Spleen (tissue), 11 donors: ENCODE measurements around the gene PDCD1. TPM values are rescaled to one million over a fixed set of nuclear protein-coding genes. Genes with fewer than 3 reads are reported as not detected.
"Not testable (repeated sequence)": the region's sequence is repeated elsewhere in the genome, so short reads cannot be mapped to it uniquely, and the experiment has no call there.

Source experiments
- DNase-seq: peaks from one replicate; pipeline ENCODE4 v3.0.0-alpha.2; 2020
- H3K27ac ChIP-seq, 8 donors: fragments of 200-600 bp; sonication (generic) in 7 of 8; 1 replicate in 4 of 8; 2 replicates in 4 of 8; pipeline versions ENCODE4 v1.5.0 to v1.8.0; 2016 to 2021; ENCODE audit warnings: inconsistent platforms in 4 of 8, mild to moderate bottlenecking in 4 of 8, moderate library complexity in 1 of 8
- H3K27me3 ChIP-seq, 7 donors: fragments of 200-600 bp; sonication (generic) in 6 of 7; replicated peaks in 1 of 7; 1 replicate in 4 of 7; 2 replicates in 3 of 7; pipeline versions ENCODE4 v1.5.0 to v1.8.0; 2016 to 2021; ENCODE audit warnings: inconsistent platforms in 3 of 7, mild to moderate bottlenecking in 1 of 7
- H3K36me3 ChIP-seq, 6 donors: fragments of 200-600 bp; sonication (generic) in 5 of 6; 1 replicate in 4 of 6; 2 replicates in 2 of 6; pipeline versions ENCODE4 v1.5.0 to v1.8.0; 2016 to 2021; ENCODE audit warnings: inconsistent platforms in 2 of 6
- H3K4me1 ChIP-seq, 6 donors: fragments of 200-600 bp; sonication (generic) in 5 of 6; 1 replicate in 3 of 6; 2 replicates in 3 of 6; pipeline versions ENCODE4 v1.5.0 to v1.8.0; 2016 to 2021; ENCODE audit warnings: inconsistent platforms in 3 of 6
- H3K4me3 ChIP-seq, 8 donors: fragments of 200-600 bp; sonication (generic) in 7 of 8; 1 replicate in 4 of 8; 2 replicates in 4 of 8; pipeline versions ENCODE4 v1.5.0 to v1.8.0; 2016 to 2021; ENCODE audit warnings: inconsistent platforms in 4 of 8, mild to moderate bottlenecking in 4 of 8, moderate library complexity in 2 of 8
- H3K9me3 ChIP-seq, 8 donors: fragments of 200-600 bp; sonication (generic) in 7 of 8; 1 replicate in 4 of 8; 2 replicates in 4 of 8; pipeline versions ENCODE4 v1.5.0 to v1.8.0; 2016 to 2021; ENCODE audit warnings: inconsistent platforms in 4 of 8
- CTCF ChIP-seq, 11 experiments: fragments of 200-600 bp in 7 of 11; fragments of 450-650 bp in 4 of 11; sonication (generic) in 4 of 11; IDR thresholded peaks in 8 of 11; conservative IDR thresholded peaks in 3 of 11; 1 replicate in 7 of 11; 2 replicates in 4 of 11; pipeline versions ENCODE4 v1.4.0 to v1.8.0; 2016 to 2021; ENCODE audit warnings: antibody characterized with exemption in 11 of 11, inconsistent platforms in 4 of 11, mild to moderate bottlenecking in 1 of 11
- POLR2A ChIP-seq, 3 donors: fragments of 450-650 bp; IDR thresholded peaks; one replicate each; pipeline ENCODE4 v1.5.1; 2017; ENCODE audit warnings: antibody characterized with exemption in 3 of 3, mild to moderate bottlenecking in 1 of 3
- POLR2AphosphoS5 ChIP-seq, 3 donors: sonication (generic); formaldehyde crosslinking; IDR thresholded peaks; one replicate each; pipeline ENCODE4 v1.5.1; 2017; ENCODE audit warnings: antibody characterized with exemption in 3 of 3
- WGBS, 5 donors: extraction: QIAGEN DNeasy Blood & Tissue Kit in 3 of 5; methylation state at CpG; one replicate each; pipeline versions ENCODE4 v1.1.5 to v1.1.7; 2013 to 2018; 5-methylcytosine and 5-hydroxymethylcytosine counted together
- intact Hi-C: fragments of 100-400 bp; cut with DNase I; formaldehyde crosslinking; loops from one replicate; pipeline ENCODE4 v1.15.0; 2023; ENCODE audit warnings: low total_unique reads
- polyA plus RNA-seq, 3 donors: library from polyadenylated mRNA; stranded (reverse); fragments of 200-250 nt; gene quantifications; one replicate each; pipeline ENCODE4 v1.2.1, GENCODE V29; 2013
- total RNA-seq, 7 donors: library from RNA; depleted of rRNA in 3 of 7; stranded (reverse); fragments of >200 nt in 3 of 7; fragmentation: NEBNext Ultra II Directional in 4 of 7; extraction: Animal tissue kit (Norgen Biotek cat#: 25700) in 4 of 7; gene quantifications; one replicate each; pipeline versions ENCODE4 v1.1.0 to v1.2.1, GENCODE V29; 2016 to 2021
- donor health status: healthy with polysubstance abuse.
- donor health status: DM: no; HTN: no; CAD: no; lungs with moderate emphysema.
- donor health status: DM: no; HTN: no; CAD: no.
- donor health status: Bipolar disorder and iron deficiency.
- donor health status: healthy.
- donor health status: DM: no; HTN: no; CAD: no.
- donor health status: DM: yes; HTN: yes; CAD: no.

PDCD1 gene
- total and polyA plus RNA-seq, 10 donors = 2.7 to 7.9 (median 5.3) TPM

DNA sequence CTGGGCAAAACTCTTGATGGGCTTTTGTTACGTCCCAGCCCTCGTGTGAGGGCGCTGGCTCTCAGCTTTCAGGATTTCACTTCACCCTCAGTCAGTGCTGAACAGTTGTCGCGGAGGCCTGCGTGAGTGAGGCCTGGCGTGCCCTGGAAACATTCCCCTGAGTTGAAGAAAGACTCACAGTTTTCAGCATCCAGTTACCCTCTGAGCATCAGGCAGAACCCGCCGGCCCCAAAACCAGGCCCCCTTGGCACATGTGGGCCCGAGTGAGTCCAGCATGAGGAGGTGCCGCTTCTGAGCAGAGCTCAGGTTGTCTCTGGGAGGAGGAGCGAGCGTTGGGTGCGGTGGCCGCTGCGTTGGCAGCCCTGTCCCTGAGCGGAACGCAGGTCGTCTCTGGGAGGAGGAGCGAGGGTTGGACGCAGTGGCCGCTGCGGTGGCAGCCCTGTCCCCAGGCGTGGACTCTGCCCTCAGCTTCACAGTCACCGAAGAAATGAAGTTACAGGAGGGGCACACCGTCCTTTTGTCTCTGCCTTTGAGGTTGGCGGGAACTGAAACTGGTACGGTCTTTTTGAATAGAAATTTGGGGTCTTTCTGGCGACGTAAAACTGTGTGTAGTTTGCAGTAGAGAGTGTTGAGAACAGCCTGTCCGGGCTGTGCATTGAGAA lies 49.8 kb downstream of the PDCD1 start, which contains the start of gene NEU4:
Gene NEU4 (plus strand): TSS at position 473 of the 662 bp plus-strand sequence. CDS start 5,292 bp downstream, outside the sequence.
- peaks cover 0 to 50% (median 10%) of the 10 kb centered on the region in 7 donors for H3K27me3 ChIP-seq
- H3K27ac ChIP-seq = peak within 1 kb of the TSS in 1 of 8 donors; percentile 22
- H3K4me1 ChIP-seq = peaks cover 10 to 21% (median 12%) of the 10 kb centered on the region in 6 donors
- 84 to 92% (median 88%) methylated on average over 31 of the region's 31 CpGs for WGBS, 5 donors
- H3K36me3 ChIP-seq = no peaks in the 10 kb centered on the region
- intact Hi-C loops = no loop called here
- no peak within 1 kb of the TSS for H3K4me3 ChIP-seq
- peak; percentile 61 for DNase-seq
- no peaks in the 10 kb centered on the region for H3K9me3 ChIP-seq
- TF ChIP-seq POLR2AphosphoS5 (IDR thresholded peaks at IDR 0.05) (no peak), CTCF (IDR thresholded peaks at IDR 0.05 in 8 of 11, conservative IDR thresholded peaks at IDR 0.05 in 3 of 11) (no peak)

GRCh38 chr2:241808051-241808720 lies 50.5 kb downstream of the PDCD1 start:
- DNase-seq = no peak
- Histone ChIP-seq H3K36me3 (no peaks in the 10 kb centered on the region), H3K27ac (peak overlapping the region in 1 of 8 donors; percentile 22), H3K9me3 (no peaks in the 10 kb centered on the region), H3K27me3 (peaks cover 0 to 51% (median 17%) of the 10 kb centered on the region in 7 donors), H3K4me1 (peaks cover 12 to 21% (median 18%) of the 10 kb centered on the region in 6 donors), H3K4me3 (no peak overlapping the region)
- 76 to 81% (median 78%) methylated on average over 16 to 17 of the region's 17 CpGs for WGBS, 5 donors
- TF ChIP-seq POLR2A (IDR thresholded peaks at IDR 0.05) (no peak), CTCF (IDR thresholded peaks at IDR 0.05 in 8 of 11, conservative IDR thresholded peaks at IDR 0.05 in 3 of 11) (no peak), POLR2AphosphoS5 (IDR thresholded peaks at IDR 0.05) (no peak)
- intact Hi-C loops = no loop called here

DNA sequence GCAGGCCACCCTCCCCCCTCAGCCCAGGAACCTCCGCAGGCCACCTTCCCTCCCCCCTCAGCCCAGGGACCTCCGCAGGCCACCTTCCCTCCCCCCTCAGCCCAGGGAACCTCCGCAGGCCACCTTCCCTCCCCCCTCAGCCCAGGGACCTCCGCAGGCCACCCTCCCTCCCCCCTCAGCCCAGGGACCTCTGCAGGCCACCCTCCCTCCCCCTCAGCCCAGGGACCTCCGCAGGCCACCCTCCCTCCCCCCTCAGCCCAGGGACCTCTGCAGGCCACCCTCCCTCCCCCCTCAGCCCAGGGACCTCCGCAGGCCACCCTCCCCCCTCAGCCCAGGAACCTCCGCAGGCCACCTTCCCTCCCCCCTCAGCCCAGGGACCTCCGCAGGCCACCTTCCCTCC lies 52.5 kb downstream of the PDCD1 start:
- Histone ChIP-seq H3K4me1 (peaks cover 14 to 25% (median 22%) of the 10 kb centered on the region in 6 donors), H3K27me3 (peaks cover 0 to 47% (median 24%) of the 10 kb centered on the region in 7 donors)
- H3K27ac ChIP-seq, DNase-seq, intact Hi-C loops, H3K9me3 ChIP-seq, H3K36me3 ChIP-seq, H3K4me3 ChIP-seq: not testable (repeated sequence)
- 26 to 50% (median 50%) methylated on average over 1 to 3 of the region's 8 CpGs; no CpG with 5 or more reads in 2 of the 5 donors for WGBS, 5 donors

- H3K27ac ChIP-seq = peak overlapping the region in 4 of 8 donors; percentile 26 to 60 (median 44)
- peaks cover 0 to 43% (median 24%) of the 10 kb centered on the region in 7 donors for H3K27me3 ChIP-seq
- DNase-seq = peak; percentile 75
- 5 to 10% (median 8%) methylated on average over 8 to 35 of the region's 35 CpGs for WGBS, 5 donors
- H3K9me3 ChIP-seq = no peaks in the 10 kb centered on the region
- no peaks in the 10 kb centered on the region for H3K36me3 ChIP-seq
- intact Hi-C loops = no loop called here
- TF ChIP-seq POLR2A (IDR thresholded peaks at IDR 0.05) (no peak), POLR2AphosphoS5 (IDR thresholded peaks at IDR 0.05) (no peak), CTCF (IDR thresholded peaks at IDR 0.05 in 8 of 11, conservative IDR thresholded peaks at IDR 0.05 in 3 of 11) (no peak)
- peaks cover 14 to 25% (median 22%) of the 10 kb centered on the region in 6 donors for H3K4me1 ChIP-seq
- peak overlapping the region in 7 of 8 donors; percentile 40 to 74 (median 48) for H3K4me3 ChIP-seq
Measured at GRCh38 chr2:241804326-241805229, 54.1 kb downstream of the PDCD1 start.
